Esophagus squamous epithelium (tissue), 5 donors: ENCODE measurements around the gene SYT13. TPM values are rescaled to one million over a fixed set of nuclear protein-coding genes. Genes with fewer than 3 reads are reported as not detected.
A peak's percentile ranks its signal among the peaks of the same experiment; 100 is the strongest.
"Not testable (repeated sequence)": the region's sequence is repeated elsewhere in the genome, so short reads cannot be mapped to it uniquely, and the experiment has no call there.

Experiments
- DNase-seq: peaks from one replicate; lab custom pipeline; 2025; lab: John Stamatoyannopoulos, UW
- H3K27ac ChIP-seq, 4 donors: fragments of 200-600 bp; sonication (generic); one replicate each; pipeline ENCODE4 v1.5.1; 2016 to 2019; ENCODE audit warnings: mild to moderate bottlenecking in 1 of 4
- H3K27me3 ChIP-seq, 4 donors: fragments of 200-600 bp; sonication (generic); 1 replicate in 3 of 4; 2 replicates in 1 of 4; pipeline versions ENCODE4 v1.5.1 to v1.6.0; 2017 to 2021; ENCODE audit warnings: antibody characterized with exemption in 1 of 4
- H3K36me3 ChIP-seq, 3 donors: fragments of 200-600 bp; sonication (generic); one replicate each; pipeline ENCODE4 v1.5.1; 2016 to 2019
- H3K4me1 ChIP-seq, 3 donors: fragments of 200-600 bp; sonication (generic); one replicate each; pipeline ENCODE4 v1.5.1; 2017 to 2019
- H3K4me3 ChIP-seq, 4 donors: fragments of 200-600 bp; sonication (generic); 1 replicate in 3 of 4; 2 replicates in 1 of 4; pipeline ENCODE4 v1.5.1; 2016 to 2019; ENCODE audit warnings: mild to moderate bottlenecking in 2 of 4, moderate library complexity in 1 of 4
- H3K9me3 ChIP-seq, 3 donors: fragments of 200-600 bp; sonication (generic); one replicate each; pipeline ENCODE4 v1.5.1; 2016 to 2019
- CTCF ChIP-seq, 6 experiments: fragments of 450-650 bp in 4 of 6; fragments of 200-600 bp in 2 of 6; sonication (generic) in 2 of 6; IDR thresholded peaks; one replicate each; pipeline ENCODE4 v1.5.1; 2016 to 2019; ENCODE audit warnings: antibody characterized with exemption in 6 of 6, mild to moderate bottlenecking in 4 of 6, moderate library complexity in 4 of 6
- POLR2A ChIP-seq, 4 donors: fragments of 450-650 bp; IDR thresholded peaks; one replicate each; pipeline ENCODE4 v1.6.1; 2017; ENCODE audit warnings: antibody characterized with exemption in 4 of 4, mild to moderate bottlenecking in 4 of 4, moderate library complexity in 3 of 4
- WGBS, 2 donors: methylation state at CpG; one replicate each; pipeline ENCODE4 v1.1.5; 2018; 5-methylcytosine and 5-hydroxymethylcytosine counted together
- intact Hi-C: fragments of 100-400 bp; cut with DNase I; formaldehyde crosslinking; loops from one replicate; pipeline ENCODE4 v1.15.0; 2022
- total RNA-seq, 4 donors: library from RNA; depleted of rRNA; stranded (reverse); fragments of >200 nt; gene quantifications; one replicate each; pipeline ENCODE4 v1.1.0, GENCODE V29; 2016
- donor health status: DM: yes; HTN: yes; CAD: no.

SYT13 gene
- total RNA-seq, 4 donors from 2014 or later: 0.04 to 0.15 TPM; not detected in 2

- no peak for TF ChIP-seq CTCF (IDR thresholded peaks at IDR 0.05)
- no peak for TF ChIP-seq POLR2A (IDR thresholded peaks at IDR 0.05)
- no peaks in the 10 kb centered on the region for H3K36me3 ChIP-seq
- peaks cover 0 to 21% (median 0%) of the 10 kb centered on the region in 4 donors for H3K27me3 ChIP-seq
- H3K4me3 ChIP-seq: no peak overlapping the region
- H3K27ac ChIP-seq: no peak overlapping the region
- intact Hi-C loops: no loop called here
- no peaks in the 10 kb centered on the region for H3K4me1 ChIP-seq
- DNase-seq: no peak
- WGBS, 2 donors: 63 to 74% methylated on average over 3 of the region's 3 CpGs
- H3K9me3 ChIP-seq: no peaks in the 10 kb centered on the region
Measured at GRCh38 chr11:45296075-45296474, 9.9 kb upstream of the SYT13 start.

- H3K4me1 ChIP-seq: no peaks in the 10 kb centered on the region
- H3K36me3 ChIP-seq: no peaks in the 10 kb centered on the region
- peaks cover 0 to 36% (median 0%) of the 10 kb centered on the region in 4 donors for H3K27me3 ChIP-seq
- H3K4me3 ChIP-seq: no peak overlapping the region
- intact Hi-C loops: loop anchor here (5.0 kb wide), 1 partner anchor 182 kb away; no protein-coding TSS in a partner anchor
- no peak for DNase-seq
- no peaks in the 10 kb centered on the region for H3K9me3 ChIP-seq
- WGBS, 2 donors: 0 to 44% methylated on average over 1 to 2 of the region's 4 CpGs
- TF ChIP-seq POLR2A (IDR thresholded peaks at IDR 0.05) (no peak), CTCF (IDR thresholded peaks at IDR 0.05) (no peak)
- H3K27ac ChIP-seq: no peak overlapping the region
Measured at GRCh38 chr11:45294499-45294898, 8.4 kb upstream of the SYT13 start.

- not testable (repeated sequence) for H3K36me3 ChIP-seq, H3K27ac ChIP-seq, H3K4me3 ChIP-seq, DNase-seq, H3K9me3 ChIP-seq, H3K4me1 ChIP-seq
- TF ChIP-seq CTCF (IDR thresholded peaks at IDR 0.05): peak in 5 of 6 experiments; percentile 42 to 64 (median 51)
- 16 to 53% methylated on average over 5 to 11 of the region's 11 CpGs for WGBS, 2 donors
- intact Hi-C loops: loop anchor here (5.0 kb wide), 1 partner anchor 181 kb away; no protein-coding TSS in a partner anchor
- peaks cover 0 to 43% (median 0%) of the 10 kb centered on the region in 4 donors for H3K27me3 ChIP-seq
Measured at GRCh38 chr11:45293566-45294192, 7.5 kb upstream of the SYT13 start.

- Histone ChIP-seq H3K27me3 (peaks cover 0 to 70% (median 12%) of the 10 kb centered on the region in 4 donors), H3K4me3 (no peak overlapping the region), H3K9me3 (peaks cover 0 to 7% (median 0%) of the 10 kb centered on the region in 3 donors), H3K27ac (no peak overlapping the region), H3K4me1 (peaks cover 0 to 8% (median 5%) of the 10 kb centered on the region in 3 donors), H3K36me3 (no peaks in the 10 kb centered on the region)
- no peak for DNase-seq
- 92 to 100% methylated on average over 1 of the region's 1 CpG for WGBS, 2 donors
- TF ChIP-seq CTCF (IDR thresholded peaks at IDR 0.05): no peak
- no peak for TF ChIP-seq POLR2A (IDR thresholded peaks at IDR 0.05)
- intact Hi-C loops: loop anchor here (5.0 kb wide), 1 partner anchor 178 kb away; no protein-coding TSS in a partner anchor
Measured at GRCh38 chr11:45290586-45290985, 4.4 kb upstream of the SYT13 start.

- Histone ChIP-seq H3K36me3 (no peaks in the 10 kb centered on the region), H3K9me3 (peaks cover 0 to 7% (median 0%) of the 10 kb centered on the region in 3 donors)
Measured at GRCh38 chr11:45289369-45289768, 3.2 kb upstream of the SYT13 start.

More at GRCh38 chr11:45289369-45289768, 3.2 kb upstream of the SYT13 start:
- Histone ChIP-seq H3K27ac (no peak overlapping the region), H3K4me1 (peaks cover 0 to 10% (median 5%) of the 10 kb centered on the region in 3 donors), H3K4me3 (no peak overlapping the region), H3K27me3 (peaks cover 5 to 83% (median 19%) of the 10 kb centered on the region in 4 donors)
- WGBS, 2 donors: 21 to 67% methylated on average over 1 of the region's 1 CpG
- no peak for DNase-seq
- intact Hi-C loops: no loop called here
- TF ChIP-seq CTCF (IDR thresholded peaks at IDR 0.05): no peak
- TF ChIP-seq POLR2A (IDR thresholded peaks at IDR 0.05): no peak
